ENCODE data around the gene SLC1A2. TPM values are rescaled to one million over a fixed set of nuclear protein-coding genes. Genes with fewer than 3 reads are reported as not detected.
A peak's percentile ranks its signal among the peaks of the same experiment; 100 is the strongest.

Gene SLC1A2
- total RNA-seq, 1 donor from 2014 or later: 0.25 TPM

DNA sequence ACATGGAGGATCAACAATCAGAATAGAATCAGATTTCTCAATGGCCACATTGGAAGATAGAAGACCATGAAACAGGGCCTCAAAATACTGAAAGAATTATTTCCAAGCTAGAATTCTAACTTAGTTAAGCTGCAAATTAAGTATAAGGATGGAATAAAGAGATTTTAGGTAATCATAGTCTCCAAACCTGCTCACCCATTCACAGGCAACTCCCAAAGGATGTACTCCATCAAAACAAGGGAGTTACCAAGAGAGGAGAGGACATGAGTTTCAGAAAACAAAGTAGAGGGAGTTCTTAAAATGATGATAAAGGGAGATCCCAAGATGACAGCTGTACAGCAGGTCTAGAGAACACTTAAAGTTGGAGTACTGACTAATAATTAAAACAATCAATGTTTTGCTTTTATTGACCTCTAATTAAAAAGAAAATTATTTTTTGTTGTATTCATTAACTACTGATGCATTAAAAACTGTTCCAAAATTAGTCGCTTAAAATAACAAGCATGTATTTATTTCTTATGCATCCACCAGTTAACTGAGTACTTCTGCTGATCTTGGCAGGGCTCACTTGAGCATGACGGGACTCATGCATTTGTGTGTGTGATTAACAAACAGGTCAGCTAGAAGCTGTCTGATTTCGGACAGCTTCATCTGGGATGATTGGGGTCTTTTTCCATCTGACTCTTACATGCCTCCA is 184.8 kb downstream of the SLC1A2 start:
- H3K27ac ChIP-seq (ENCODE audit: low read depth, low read length): no peak overlapping the region
- no peak overlapping the region for H3K27ac Mint-ChIP-seq (ENCODE audit: unreplicated experiment)
- H3K36me3 Mint-ChIP-seq (ENCODE audit: low read depth, unreplicated experiment): peaks cover 3% of the 10 kb centered on the region

DNA sequence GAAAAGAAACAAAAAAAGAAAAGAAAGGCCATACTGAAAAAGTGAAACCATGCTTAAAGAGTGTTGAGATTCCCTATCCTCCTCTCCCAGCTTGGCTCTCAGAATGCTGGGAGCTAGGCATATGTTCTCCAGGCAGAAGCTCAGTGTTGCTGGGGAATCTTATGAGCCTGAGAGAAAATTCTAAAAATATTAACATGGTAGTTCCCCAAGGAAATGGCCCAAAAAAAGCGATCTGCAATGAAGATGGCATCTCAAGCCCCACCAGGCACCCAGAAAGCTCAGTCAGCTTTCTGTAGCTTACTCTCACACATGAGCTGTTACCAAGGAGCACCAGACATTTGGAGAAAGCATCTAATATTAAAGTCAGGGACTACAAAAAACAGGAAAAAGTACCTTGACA is 185.8 kb downstream of the SLC1A2 start:
- DNase-seq (ENCODE audit: low read depth): no peak
- Histone ChIP-seq H3K9me3 (ENCODE audit: insufficient read depth, low read depth, low read length) (no peaks in the 10 kb centered on the region), H3K4me2 (ENCODE audit: low read length) (no peak overlapping the region), H2AFZ (ENCODE audit: low read depth, low read length) (no peak overlapping the region), H4K20me1 (ENCODE audit: insufficient read depth, low read length) (no peaks in the 10 kb centered on the region), H3K4me3 (ENCODE audit: insufficient read depth, low read depth, low read length) (no peak overlapping the region), H3K27ac (ENCODE audit: low read depth, low read length) (no peak overlapping the region), H3K9ac (ENCODE audit: low read length) (no peak overlapping the region), H3K4me1 (ENCODE audit: insufficient read depth, low read length) (peaks cover 18% of the 10 kb centered on the region), H3K27me3 (ENCODE audit: insufficient read depth, low read length) (no peaks in the 10 kb centered on the region), H3K36me3 (ENCODE audit: insufficient read depth, low read length) (peaks cover 31% of the 10 kb centered on the region), H3K79me2 (ENCODE audit: insufficient read depth, low read length) (no peaks in the 10 kb centered on the region)
- Mint-ChIP-seq H3K4me1 (ENCODE audit: low read depth, unreplicated experiment) (peaks cover 8% of the 10 kb centered on the region), H3K4me3 (ENCODE audit: unreplicated experiment) (no peak overlapping the region), H3K27me3 (ENCODE audit: low read depth, unreplicated experiment) (no peaks in the 10 kb centered on the region), H3K9me3 (ENCODE audit: unreplicated experiment) (peaks cover 4% of the 10 kb centered on the region), H3K36me3 (ENCODE audit: low read depth, unreplicated experiment) (peaks cover 9% of the 10 kb centered on the region), H3K27ac (ENCODE audit: unreplicated experiment) (no peak overlapping the region)
- no peak for FAIRE-seq
- TF ChIP-seq, protein P1, sequence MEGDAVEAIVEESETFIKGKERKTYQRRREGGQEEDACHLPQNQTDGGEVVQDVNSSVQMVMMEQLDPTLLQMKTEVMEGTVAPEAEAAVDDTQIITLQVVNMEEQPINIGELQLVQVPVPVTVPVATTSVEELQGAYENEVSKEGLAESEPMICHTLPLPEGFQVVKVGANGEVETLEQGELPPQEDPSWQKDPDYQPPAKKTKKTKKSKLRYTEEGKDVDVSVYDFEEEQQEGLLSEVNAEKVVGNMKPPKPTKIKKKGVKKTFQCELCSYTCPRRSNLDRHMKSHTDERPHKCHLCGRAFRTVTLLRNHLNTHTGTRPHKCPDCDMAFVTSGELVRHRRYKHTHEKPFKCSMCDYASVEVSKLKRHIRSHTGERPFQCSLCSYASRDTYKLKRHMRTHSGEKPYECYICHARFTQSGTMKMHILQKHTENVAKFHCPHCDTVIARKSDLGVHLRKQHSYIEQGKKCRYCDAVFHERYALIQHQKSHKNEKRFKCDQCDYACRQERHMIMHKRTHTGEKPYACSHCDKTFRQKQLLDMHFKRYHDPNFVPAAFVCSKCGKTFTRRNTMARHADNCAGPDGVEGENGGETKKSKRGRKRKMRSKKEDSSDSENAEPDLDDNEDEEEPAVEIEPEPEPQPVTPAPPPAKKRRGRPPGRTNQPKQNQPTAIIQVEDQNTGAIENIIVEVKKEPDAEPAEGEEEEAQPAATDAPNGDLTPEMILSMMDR (IDR thresholded peaks at IDR 0.05; ENCODE audit: insufficient read depth, low read depth, low read length): no peak
- no peak for TF ChIP-seq EZH2 (IDR thresholded peaks at IDR 0.05; ENCODE audit: insufficient read depth, low read length)

More for the DNA sequence above, 184.8 kb downstream of the SLC1A2 start:
- peaks cover 8% of the 10 kb centered on the region for H3K4me1 Mint-ChIP-seq (ENCODE audit: low read depth, unreplicated experiment)
- FAIRE-seq (no peak), DNase-seq (ENCODE audit: low read depth) (peak; percentile 36)
- Histone ChIP-seq H3K27me3 (ENCODE audit: insufficient read depth, low read length) (no peaks in the 10 kb centered on the region), H3K9ac (ENCODE audit: low read length) (no peak overlapping the region), H3K4me1 (ENCODE audit: insufficient read depth, low read length) (peaks cover 18% of the 10 kb centered on the region), H3K36me3 (ENCODE audit: insufficient read depth, low read length) (peaks cover 20% of the 10 kb centered on the region), H3K4me3 (ENCODE audit: insufficient read depth, low read depth, low read length) (no peak overlapping the region), H3K9me3 (ENCODE audit: insufficient read depth, low read depth, low read length) (no peaks in the 10 kb centered on the region), H3K4me2 (ENCODE audit: low read length) (no peak overlapping the region), H2AFZ (ENCODE audit: low read depth, low read length) (no peak overlapping the region), H3K79me2 (ENCODE audit: insufficient read depth, low read length) (no peaks in the 10 kb centered on the region), H4K20me1 (ENCODE audit: insufficient read depth, low read length) (no peaks in the 10 kb centered on the region)
- TF ChIP-seq EZH2 (IDR thresholded peaks at IDR 0.05; ENCODE audit: insufficient read depth, low read length): no peak
- TF ChIP-seq, protein P1 (IDR thresholded peaks at IDR 0.05; ENCODE audit: insufficient read depth, low read depth, low read length): no peak
- H3K4me3 Mint-ChIP-seq (ENCODE audit: unreplicated experiment): no peak overlapping the region
- H3K27me3 Mint-ChIP-seq (ENCODE audit: low read depth, unreplicated experiment): no peaks in the 10 kb centered on the region
- H3K9me3 Mint-ChIP-seq (ENCODE audit: unreplicated experiment): peaks cover 4% of the 10 kb centered on the region

DNA sequence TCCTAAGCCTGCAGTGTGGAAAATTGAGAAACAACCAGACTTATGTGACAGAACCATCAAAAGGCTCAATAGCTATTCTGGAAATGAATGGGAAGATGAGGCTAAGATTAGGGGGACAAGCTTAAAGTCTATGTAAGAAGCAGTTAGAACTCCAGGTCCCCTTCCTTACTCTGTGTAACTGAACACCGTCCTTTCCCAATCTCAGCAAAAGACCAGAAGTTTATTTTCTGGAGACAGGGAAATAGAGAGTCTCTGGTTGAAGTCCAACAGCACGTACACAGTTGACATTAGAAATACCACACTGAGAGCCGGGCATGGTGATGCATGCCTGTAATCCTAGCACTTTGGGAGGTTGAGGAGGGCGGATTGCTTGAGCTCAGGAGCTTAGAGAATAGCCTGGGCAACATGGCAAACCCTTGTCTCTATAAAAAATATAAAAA is 186.4 kb downstream of the SLC1A2 start:
- Mint-ChIP-seq H3K27ac (ENCODE audit: unreplicated experiment) (no peak overlapping the region), H3K4me3 (ENCODE audit: unreplicated experiment) (no peak overlapping the region), H3K9me3 (ENCODE audit: unreplicated experiment) (peaks cover 4% of the 10 kb centered on the region), H3K36me3 (ENCODE audit: low read depth, unreplicated experiment) (peaks cover 9% of the 10 kb centered on the region), H3K4me1 (ENCODE audit: low read depth, unreplicated experiment) (peaks cover 8% of the 10 kb centered on the region), H3K27me3 (ENCODE audit: low read depth, unreplicated experiment) (no peaks in the 10 kb centered on the region)
- DNase-seq (ENCODE audit: low read depth): no peak
- Histone ChIP-seq H4K20me1 (ENCODE audit: insufficient read depth, low read length) (no peaks in the 10 kb centered on the region), H3K27me3 (ENCODE audit: insufficient read depth, low read length) (no peaks in the 10 kb centered on the region), H3K9ac (ENCODE audit: low read length) (no peak overlapping the region), H3K27ac (ENCODE audit: low read depth, low read length) (no peak overlapping the region), H3K36me3 (ENCODE audit: insufficient read depth, low read length) (peaks cover 37% of the 10 kb centered on the region), H3K9me3 (ENCODE audit: insufficient read depth, low read depth, low read length) (no peaks in the 10 kb centered on the region), H3K4me2 (ENCODE audit: low read length) (no peak overlapping the region), H2AFZ (ENCODE audit: low read depth, low read length) (no peak overlapping the region), H3K4me1 (ENCODE audit: insufficient read depth, low read length) (peaks cover 18% of the 10 kb centered on the region), H3K4me3 (ENCODE audit: insufficient read depth, low read depth, low read length) (no peak overlapping the region), H3K79me2 (ENCODE audit: insufficient read depth, low read length) (no peaks in the 10 kb centered on the region)
- TF ChIP-seq, protein P1 (IDR thresholded peaks at IDR 0.05; ENCODE audit: insufficient read depth, low read depth, low read length): no peak
- TF ChIP-seq EZH2 (IDR thresholded peaks at IDR 0.05; ENCODE audit: insufficient read depth, low read length): no peak
- FAIRE-seq: peak; percentile 64
